NCI-H526 (cell line): ENCODE results near the gene STAMBPL1.
"Not testable (repeated sequence)": the region's sequence is repeated elsewhere in the genome, so short reads cannot be mapped to it uniquely, and the experiment has no call there.

ENCODE experiments used
- DNase-seq, 2 experiments: peaks; one replicate each; lab custom pipeline; 2025; lab: John Stamatoyannopoulos, UW

Gene STAMBPL1

DNA sequence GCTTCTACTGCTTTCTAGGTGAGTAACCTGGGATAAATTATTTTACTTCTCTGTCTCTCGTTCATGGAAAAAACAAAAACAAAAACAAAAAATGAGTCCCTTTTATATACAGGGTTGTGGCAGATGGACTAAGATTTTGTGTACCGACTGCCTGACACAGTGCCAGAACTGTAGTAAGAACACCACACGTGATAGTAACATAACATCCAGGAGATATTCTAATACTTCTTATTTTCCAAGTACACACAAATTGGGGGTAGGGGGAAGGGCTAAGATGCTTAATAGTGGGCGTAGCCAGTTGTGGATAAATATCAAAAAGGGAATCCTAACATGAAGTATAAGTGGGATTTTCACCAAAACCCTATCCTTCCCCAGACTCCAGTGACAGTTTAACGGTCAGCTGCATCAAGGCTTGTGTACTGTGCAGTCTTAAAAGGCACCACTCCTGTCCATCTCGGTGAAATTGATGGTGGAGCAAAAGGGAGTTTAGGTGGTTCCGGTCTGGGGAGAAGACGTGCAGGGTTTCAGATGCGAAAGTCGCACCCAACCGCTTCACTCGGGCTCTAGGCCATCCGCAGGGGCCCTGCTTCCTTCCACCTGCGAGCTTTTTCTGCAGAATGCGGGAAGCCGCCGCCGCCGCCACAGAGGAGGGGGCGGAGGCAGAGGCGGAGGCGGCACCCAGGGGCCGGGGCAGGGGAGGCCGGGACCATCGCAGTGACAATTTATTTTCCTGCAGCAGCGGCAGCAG is at the start of gene STAMBPL1:
Gene STAMBPL1, plus strand, starts transcription at position 712 of the 748 bp plus-strand sequence. CDS start 21,464 bp downstream, outside the sequence.
- DNase-seq, result peak; percentile 59 to 82

DNA sequence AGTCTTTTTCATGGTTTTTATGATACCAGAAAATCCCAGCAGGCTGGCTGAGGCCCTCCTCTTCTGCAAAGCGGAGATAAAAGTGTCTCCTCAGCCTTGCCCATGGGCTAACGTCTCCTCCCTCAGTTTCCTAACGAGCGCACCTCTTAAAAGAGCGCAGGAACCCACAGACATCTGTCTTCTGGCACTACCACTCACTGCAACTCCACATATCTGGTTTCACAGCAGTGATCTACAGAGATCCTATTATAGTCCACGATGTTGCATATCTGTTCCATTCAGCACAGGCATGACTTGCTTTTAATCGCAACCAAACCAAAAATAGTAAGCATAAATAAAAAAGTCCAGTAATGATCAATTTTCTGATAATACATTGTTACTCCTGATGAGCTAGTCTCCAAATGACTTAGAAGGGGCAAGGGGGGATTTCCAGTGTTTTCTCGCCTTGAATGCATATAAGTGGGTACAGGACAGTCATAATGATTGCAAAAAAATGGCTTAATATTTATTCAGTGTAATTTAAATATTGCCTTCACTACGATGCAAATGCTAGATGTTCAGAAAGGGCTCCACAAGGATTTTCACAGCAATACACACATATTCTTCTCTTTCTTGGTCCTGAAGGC is 49.3 kb upstream of the STAMBPL1 start:
- peak in 1 of 2 experiments; percentile 17 for DNase-seq

DNA sequence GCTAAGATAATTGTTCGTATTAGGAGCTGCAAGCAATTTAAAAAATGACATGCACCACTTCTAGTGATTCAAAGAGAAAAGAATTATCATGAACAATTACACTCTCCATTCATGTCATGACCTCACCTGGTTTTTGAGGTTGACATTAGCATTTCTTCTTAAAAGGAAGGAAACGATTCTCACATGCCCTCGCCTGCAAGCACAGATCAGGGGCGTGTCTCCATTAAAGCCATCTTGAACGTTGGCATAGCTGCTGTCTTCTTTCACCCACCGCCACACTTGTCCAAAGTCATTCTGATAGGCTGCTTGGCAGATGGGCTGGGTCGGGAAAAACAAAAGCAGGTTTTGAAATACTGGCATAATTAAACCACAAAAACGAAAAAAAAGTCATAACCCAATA is 48.3 kb upstream of the STAMBPL1 start:
- DNase-seq, result no peak

DNA sequence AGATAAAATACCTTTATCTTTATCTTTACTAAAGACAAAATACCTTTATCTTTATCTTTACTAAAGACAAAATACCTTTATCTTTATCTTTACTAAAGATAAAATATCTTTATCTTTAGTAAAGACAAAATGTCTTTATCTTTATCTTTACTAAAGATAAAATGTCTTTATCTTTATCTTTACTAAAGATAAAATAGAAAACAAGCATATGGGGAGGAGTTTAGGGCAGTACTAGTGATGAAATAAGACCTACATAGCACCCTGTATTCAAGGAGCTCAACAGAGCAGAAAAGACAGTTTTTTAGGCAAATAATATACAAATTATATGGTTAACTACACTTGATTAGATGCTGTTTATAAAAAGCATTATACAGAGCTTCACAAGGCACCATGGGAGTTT is 47.7 kb upstream of the STAMBPL1 start:
- DNase-seq, result peak; percentile 71 to 76

DNA sequence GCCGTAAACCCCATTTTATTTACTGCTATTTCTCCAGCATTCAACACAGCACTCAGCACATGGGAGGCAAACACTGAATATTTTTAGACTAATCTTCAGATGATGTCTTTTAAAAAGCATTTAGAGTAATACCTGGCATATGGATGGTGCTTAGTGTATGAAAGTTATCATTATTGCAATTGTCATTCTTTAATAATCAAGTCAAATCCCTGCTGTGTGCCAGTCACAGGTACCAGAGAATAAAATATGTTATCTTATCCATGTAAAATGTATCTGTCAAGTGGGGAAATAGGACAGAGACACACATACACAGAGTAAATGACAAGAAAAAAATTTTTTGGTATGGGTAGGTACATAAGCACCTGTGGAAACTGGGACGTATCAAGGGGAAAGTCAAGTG is 46.9 kb upstream of the STAMBPL1 start:
- DNase-seq, result no peak

DNA sequence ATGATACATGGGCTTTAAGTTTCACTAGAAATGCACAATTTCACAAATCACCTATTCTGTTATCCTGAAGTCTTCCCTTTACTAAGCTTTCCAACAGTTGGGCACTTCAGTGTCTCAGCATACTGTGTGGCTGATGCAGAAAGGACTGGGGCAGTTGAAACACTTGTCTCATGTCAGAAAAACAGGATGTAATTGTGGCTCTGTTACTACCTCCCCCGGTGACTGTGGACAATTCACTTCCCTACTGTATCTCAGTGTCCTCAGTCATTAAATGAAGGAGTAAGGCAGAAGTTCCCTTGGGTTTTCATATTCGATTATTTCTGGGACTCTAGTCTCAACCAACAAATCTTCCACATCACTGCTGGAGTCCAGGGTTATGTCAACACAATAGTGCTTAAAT is 46.3 kb upstream of the STAMBPL1 start:
- no peak for DNase-seq

DNA sequence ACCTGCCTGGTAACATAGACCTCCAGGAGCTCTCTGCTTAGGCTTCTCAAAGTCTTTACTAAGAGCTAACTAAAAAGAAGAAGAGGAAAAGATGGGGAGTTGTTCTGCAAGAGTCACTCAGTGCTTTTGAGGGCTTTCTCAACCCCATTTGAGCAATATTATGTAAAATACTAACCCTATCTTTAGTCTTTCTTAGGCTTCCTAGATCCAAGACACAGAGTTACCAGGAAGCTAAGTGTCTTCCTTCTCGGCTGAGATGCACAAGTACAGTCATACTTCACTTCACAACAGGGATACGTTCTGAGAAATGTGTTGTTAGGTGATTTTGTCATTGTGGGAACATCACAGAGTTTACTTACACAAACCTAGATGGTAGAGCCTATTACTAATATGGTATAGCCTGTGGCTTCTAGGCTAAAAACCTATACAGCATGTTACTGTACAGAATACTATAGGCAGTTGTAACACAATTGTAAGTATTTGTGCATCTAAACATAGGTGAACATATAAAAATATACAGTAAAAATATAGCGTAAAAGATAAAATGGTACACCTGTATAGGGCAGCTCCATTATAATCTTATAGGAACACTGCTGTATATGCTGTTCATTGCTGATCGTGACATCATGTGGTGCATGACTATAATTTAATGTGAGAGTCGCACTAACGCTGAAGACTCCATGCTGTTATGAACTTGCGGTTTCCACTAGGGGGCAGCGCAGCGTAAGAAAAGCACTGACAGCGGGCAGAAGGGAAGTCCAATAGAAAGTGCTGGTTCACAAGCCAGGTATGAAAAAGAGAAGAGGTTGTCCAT is 44.7 kb upstream of the STAMBPL1 start:
- DNase-seq, result peak; percentile 73 to 87

DNA sequence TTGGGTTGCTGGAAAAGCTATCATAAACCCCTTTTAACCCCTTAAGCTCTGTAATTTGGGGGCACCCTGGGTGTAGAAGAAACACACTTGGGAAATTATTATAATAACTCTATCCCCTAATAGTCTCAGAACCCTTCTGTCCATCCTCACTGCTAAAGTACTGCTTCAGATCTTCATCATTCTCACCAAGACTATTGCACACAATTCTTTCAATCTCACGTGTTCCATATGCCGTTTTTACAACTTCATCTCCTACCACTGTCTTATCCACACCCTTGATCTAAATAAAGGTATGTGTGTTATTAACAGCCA is 44.2 kb upstream of the STAMBPL1 start:
- DNase-seq, result no peak

DNA sequence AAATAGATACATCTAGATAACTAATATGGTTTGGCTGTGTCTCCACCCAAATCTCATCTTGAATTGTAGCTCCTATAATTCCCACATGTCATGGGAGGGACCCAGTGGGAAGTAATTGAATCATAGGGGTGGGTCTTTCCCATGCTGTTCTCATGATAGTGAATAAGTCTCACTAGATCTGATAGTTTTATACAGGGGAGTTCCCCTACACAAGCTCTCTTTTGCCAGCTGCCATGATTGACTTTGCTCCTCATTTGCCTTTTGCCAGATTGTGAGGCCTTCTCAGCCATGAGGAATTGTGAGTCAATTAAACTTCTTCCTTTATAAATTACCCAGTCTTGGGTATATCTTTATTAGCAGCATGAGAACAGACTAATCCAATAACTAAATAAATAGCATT is 42.4 kb upstream of the STAMBPL1 start:
- not testable (repeated sequence) for DNase-seq

DNA sequence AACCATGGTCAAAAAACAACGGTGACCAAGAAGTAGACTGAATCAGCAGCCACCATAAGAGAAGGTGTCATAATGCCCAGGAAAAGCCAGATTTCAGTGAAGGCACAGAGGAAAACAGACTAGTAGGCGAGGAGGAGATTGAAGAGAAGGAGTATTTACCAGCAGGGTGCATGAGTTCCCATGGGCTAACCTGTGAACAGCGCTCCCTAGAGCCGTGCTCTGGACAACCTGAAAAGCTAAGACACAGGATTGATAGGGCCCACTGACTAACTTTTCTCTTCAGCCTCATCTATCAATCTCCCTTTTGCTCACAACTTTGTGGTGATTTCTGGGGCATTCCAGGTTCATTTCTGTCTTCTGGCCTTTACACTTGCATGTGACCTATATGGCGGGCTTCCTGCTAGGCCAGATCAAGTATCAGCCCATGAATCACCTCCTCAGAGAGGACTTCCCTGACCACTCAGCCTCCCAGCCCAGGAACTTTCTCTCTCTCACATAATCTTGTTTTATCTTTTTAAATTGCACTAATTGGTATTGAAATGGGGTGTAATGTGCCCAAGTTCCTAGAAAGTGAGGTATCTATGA is 41.2 kb upstream of the STAMBPL1 start:
- no peak for DNase-seq

DNA sequence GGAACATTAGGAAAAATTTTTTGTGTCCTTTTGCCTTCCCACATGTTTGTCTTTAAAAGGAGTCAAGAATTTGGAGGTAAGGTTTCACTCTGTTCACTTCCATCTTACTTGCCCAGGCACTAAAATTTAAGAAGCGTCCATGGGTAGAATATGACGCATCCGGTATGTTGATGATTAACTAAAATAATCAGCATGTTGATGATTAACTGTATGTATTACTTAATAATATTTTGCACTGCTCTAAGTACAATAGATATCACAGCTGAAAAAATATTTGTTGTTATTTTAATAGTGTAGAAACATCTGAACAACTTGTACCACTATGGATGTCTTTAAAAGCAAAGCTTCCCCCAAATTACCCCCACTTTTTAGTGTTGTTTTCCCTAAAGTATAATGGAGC is 39.9 kb upstream of the STAMBPL1 start:
- no peak for DNase-seq

DNA sequence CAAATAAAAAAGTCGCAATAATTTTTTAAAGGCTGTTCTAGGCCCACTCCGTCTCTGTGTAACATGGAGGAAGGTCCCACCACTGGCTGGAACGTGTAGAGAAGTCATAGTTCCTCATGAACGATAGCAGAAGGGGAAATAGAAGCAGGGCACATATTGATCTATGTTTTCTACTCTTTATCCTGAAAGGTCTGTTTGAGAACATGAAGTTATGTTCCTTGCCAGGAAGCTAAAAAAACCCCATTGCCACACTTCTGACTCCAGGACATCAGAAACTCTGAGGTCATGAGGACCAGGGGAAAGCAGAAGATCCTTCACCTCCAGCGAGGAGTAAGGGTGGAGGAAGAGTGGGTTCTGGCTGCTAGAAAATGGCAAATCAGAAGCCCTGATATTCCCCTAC is 39.2 kb upstream of the STAMBPL1 start:
- no peak for DNase-seq

DNA sequence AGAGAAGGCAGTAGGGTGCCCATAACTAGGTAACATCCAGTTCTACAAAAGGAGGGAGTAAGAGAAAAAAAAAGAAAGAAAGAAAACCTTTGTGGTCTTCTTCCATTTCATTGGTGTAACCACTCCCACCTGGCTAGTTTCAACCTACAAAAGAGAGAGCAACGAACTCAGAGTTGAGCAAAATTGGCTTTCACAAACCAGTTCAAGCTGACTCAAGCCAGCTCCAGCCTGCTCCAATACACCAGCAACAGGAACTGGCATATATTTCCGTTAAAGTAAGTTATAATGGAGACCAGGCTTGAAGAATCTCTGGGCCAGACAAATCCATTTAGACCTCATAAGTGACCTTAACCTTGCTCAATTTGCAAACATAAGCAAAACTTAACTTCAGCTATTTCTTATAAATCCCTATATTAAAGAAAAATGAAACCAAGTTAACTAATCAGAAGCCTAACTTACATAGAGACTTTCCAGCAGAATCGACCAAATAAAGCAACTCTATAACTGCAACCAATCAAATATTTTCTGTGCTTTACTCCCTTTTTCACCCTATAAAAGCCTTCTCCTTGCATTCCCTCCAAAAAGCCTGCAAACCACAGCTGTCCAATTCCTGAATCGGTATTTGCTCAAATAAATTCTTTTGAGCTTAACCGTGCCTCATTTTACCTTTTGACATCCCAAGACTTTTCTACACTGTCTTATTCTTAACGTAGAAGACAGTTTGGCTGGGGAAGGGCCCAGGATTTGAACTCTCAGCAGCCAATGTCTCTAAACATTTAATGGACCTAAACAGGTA is 38.5 kb upstream of the STAMBPL1 start:
- DNase-seq, result no peak

DNA sequence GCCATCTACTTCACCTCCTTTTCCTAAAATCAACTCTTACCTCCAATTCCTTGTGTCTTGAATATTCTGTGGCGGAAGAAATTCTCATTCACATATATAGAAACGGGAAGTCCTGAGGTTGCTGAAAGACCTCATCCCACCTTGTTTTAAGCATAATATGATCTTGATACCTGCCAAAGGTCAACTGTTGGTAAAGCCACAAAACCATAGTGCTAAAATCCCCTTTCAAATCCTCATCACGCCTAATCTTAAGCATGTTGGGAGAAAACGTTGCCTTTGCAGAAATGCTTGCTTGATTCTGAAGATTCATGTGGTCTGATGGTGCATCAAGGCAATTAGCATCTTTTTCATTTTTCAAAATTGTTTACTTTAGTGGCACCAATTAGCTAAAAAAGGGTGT is 36.9 kb upstream of the STAMBPL1 start:
- no peak for DNase-seq

DNA sequence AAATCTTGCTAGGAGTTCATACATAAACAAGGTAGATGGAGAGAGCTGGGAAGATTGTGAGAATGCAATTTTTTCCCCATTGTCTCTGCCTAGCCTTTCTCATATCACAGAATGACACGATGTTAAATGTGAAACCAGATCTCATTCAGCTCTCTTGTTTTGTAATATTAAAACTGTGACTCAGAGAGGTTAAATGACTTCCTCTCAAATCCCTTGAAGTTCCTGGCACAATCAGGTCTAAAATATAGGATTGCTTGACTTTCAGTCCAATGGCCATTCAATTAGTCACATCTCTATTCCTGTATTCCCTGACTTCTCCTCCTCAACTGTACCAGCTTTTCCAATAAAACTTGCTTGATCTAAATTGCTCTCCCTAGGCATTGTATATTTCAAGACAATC is 31.5 kb upstream of the STAMBPL1 start:
- no peak for DNase-seq

DNA sequence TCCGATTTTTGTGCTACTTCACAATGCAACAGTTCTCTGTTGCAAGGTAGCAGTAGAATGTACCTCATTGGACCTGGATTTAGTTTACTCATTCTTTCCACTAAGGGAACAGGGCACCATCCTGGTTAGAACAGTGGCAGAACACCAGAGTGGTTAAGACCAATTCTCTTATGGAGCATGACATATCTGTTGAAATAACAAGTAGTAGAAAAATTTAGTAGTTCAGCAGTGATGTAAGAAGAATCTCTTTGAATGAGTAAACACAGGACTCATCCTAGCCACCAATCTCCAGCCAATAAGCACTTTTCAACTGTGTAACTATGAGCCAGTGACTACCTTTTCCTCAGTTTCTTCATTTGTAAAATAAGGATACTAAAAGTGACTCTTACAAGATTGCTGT is 30.8 kb upstream of the STAMBPL1 start:
- DNase-seq, result no peak

DNA sequence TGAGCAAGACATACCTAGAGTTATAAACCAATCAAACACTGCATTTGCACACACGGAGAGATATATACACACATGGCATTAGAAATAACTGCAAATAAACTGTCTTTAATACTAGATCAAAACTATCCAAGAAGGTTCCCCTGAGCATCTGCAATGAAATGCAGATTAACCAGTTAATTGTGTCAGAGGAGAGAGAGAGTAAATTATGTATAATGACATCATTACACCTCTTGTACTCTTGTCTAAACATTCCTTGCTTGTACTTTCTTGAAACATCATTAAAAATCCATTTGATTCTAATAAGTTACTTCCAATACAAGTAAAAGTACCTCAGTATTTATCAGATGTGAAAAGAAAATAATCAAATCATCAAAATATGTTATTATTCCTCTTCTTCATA is 29.3 kb upstream of the STAMBPL1 start:
- no peak for DNase-seq

DNA sequence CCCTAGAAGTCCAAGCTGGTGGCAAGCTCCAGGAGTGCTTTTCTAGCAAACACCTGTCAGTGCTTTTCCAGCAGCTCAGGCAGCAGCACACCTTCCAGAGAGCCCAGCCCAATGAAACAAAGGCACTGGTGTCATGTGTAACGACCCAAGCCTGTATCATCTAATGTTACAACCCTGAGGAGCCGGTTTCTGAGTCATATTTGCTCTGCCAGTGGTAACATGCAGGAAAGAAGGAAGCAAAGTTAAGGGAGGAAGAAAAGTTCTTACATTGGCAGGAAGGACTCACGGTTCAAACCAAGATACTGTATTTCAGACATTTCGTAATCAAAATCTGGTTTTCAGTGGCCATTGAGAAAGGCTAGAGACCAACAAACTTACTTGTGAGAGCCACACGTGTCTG is 28.3 kb upstream of the STAMBPL1 start, which contains the start of gene ANKRD22:
Gene ANKRD22, minus strand, starts transcription at position 139 of the 400 bp plus-strand sequence. CDS start 237 bp downstream, outside the sequence.
- peak; percentile 69 to 78 for DNase-seq

DNA sequence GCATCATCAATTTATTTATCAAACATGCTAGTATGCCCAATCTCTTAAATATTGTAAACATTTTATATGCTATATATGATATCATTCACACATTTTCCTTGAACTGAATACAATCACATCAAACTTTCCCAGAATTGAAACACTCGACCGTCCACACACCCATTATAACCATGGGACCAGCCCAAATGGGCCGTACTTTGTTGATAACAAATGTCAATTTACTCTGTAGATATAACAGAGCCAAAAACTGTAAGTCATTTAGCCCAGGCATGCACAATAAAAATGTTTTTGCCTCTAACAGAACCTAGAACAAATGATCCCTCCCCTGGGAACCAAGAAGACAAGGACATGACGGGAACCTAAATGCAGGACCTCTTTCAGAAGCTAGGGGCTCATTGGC is 27.7 kb upstream of the STAMBPL1 start:
- no peak for DNase-seq

DNA sequence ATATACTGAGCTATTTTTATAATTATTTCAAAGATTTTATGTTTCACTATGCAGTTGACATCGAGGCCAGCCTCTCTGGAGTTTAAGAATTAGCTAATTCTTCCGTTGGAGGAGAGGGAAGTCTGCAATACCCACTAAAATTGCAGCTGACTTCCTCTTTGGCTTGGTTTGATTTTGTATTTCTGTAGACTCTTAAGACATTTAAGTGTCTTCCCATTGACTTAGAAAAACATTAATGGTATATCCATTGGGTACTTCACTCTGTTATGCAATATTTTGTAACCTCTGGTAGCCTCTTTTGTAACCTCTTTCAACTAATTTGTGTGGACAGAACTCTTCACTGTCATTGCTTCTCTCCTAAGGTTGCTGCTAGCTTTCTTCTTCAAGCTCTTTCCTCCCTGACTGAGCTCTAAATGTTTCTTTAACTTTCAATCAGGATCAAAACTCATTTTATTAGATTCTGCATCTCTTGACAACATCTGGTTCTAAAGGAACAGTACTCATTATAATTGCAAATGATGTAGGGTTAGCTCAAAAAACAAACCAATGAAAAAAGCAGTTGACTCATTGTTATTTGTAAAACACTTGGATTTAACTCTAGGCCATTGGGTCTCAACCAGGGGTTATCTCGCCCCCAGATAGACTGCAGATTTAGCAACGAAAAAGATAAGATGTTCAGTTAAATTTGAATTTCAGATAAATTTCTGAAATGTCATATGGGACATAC is 26.7 kb upstream of the STAMBPL1 start:
- DNase-seq, result no peak

DNA sequence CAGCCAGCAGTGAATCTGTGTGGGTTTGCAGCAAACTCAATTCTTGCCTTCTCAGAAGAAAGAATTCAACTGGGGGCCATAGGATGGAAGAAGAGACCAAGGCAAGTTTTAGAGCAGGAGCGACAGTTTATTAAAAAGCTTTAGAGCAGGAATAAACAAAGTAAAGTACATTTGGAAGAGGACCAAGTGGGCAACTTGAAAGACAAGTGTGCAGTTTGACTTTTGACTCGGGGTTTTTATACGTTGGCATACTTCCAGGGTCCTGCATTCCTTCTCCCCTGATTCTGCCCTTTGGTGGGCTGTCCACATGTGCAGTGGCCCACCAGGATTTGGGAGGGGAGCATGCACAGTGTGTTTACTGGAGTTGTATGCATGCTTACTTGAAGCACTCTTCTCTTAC is 25.4 kb upstream of the STAMBPL1 start:
- no peak for DNase-seq
